ENCODE data around the gene PITPNB.

Gene PITPNB

DNA sequence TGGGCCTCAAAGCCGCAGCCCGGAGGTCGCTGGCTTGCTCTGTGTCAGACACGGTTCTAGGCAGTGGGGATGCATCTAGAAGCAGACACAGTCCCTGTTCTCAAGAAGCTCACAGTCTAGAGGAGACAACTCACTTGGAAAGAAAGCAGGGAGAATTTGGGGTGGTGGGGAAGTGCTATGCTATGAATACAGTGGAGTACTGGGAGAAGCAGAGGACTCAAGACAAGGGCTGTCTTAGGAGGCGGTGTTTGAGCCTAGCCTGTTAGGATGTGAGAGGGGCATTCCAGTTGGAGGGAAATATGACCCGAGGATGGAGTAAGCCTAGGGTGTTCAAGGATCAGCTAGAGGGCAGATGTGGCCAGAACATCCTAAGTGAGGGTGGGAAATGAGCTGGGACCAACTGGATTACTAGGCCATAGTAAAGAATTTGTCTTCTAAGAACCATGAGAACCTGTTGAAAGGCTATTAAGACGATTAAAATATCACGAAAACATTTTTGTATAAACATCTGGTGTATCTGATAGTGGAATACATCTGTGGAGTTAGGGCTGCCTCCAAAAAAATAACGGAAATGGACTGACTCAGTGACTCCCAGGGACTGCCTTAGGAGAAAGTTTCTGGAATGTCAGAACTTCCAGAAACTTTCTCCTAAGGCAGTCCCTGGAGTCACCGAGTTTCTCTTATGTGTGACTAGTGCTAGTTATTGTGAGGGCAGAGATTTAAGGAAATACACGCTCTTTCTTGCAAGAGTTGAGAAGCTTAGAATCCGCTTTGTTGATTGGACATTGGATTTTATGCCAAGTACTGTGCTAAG lies 1.1 kb upstream of the PITPNB start:
- peak overlapping the region; percentile 85 for H3K4me3 ChIP-seq (ENCODE audit: low read length)
- DNase-seq (ENCODE audit: low read depth): peak; percentile 77
- TF ChIP-seq, protein P1, sequence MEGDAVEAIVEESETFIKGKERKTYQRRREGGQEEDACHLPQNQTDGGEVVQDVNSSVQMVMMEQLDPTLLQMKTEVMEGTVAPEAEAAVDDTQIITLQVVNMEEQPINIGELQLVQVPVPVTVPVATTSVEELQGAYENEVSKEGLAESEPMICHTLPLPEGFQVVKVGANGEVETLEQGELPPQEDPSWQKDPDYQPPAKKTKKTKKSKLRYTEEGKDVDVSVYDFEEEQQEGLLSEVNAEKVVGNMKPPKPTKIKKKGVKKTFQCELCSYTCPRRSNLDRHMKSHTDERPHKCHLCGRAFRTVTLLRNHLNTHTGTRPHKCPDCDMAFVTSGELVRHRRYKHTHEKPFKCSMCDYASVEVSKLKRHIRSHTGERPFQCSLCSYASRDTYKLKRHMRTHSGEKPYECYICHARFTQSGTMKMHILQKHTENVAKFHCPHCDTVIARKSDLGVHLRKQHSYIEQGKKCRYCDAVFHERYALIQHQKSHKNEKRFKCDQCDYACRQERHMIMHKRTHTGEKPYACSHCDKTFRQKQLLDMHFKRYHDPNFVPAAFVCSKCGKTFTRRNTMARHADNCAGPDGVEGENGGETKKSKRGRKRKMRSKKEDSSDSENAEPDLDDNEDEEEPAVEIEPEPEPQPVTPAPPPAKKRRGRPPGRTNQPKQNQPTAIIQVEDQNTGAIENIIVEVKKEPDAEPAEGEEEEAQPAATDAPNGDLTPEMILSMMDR (conservative IDR thresholded peaks at IDR 0.05; ENCODE audit: low read length): peak; percentile 28

DNA sequence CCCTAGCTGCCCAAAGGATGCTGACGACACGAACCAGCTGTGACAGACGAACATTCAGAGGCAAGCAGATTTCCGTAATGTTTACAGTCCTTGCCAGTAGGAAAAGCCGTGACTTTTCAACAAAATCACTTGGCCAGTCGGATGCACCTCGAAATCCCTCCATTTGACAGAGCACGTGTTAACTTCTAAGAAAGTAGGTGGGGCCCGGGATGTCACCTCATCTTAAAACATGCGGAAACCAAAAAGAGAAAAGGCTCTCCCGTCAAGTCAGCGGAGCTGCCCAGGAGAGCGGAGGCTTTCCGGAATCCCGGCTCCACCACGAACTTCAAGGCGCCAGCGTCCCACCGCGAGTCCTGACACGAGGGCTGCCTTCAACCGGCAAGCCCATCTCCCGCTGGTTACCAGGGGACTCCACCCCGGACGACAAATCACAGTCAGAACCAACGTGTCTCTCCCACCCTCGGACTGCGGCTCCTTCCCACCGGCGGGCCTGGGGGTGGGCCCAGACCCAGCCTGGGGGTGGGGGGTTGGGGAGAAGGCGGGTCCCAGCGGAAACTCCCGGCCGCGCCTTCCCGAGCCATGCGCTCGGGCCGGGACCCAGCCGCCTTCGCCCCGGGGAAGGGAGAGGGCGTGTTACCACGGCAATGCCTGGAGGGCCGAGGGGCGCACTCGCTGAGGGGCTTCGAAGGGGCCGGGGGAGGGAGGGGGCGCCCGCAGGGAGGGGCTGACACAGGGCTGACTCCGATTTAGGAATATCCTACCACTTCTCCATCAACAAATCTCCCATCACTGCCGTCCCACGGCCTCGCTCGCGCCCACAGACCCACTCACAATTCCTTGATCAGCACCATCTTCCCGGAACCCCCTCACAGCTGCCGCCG lies 475 bp downstream of the PITPNB start:
- peak overlapping the region; percentile 83 for H3K4me3 ChIP-seq (ENCODE audit: low read length)
- DNase-seq (ENCODE audit: low read depth): peak; percentile 39
- TF ChIP-seq, protein P1 (conservative IDR thresholded peaks at IDR 0.05; ENCODE audit: low read length): no peak

DNA sequence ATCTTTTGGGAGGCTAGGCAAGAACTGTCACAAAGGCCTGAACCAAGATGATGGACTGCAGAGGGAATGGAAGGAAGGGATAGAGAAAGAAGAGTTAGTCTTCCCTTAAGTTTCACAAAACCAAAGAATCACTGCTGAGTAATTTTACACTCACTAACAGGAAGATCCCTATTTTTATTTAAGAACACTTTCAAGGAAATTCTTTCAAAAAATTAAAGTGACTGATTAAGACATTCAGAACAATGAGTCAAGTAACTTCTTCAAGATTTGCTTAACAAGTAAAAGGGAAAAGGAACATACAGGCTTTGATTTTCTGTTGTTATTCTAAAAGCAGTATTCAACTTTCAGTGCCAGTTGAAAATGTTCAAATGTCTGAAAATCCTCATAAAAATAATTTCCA lies 3.1 kb downstream of the PITPNB start:
- TF ChIP-seq, protein P1 (conservative IDR thresholded peaks at IDR 0.05; ENCODE audit: low read length): no peak
- H3K4me3 ChIP-seq (ENCODE audit: low read length): no peak overlapping the region
- peak; percentile 10 for DNase-seq (ENCODE audit: low read depth)

DNA sequence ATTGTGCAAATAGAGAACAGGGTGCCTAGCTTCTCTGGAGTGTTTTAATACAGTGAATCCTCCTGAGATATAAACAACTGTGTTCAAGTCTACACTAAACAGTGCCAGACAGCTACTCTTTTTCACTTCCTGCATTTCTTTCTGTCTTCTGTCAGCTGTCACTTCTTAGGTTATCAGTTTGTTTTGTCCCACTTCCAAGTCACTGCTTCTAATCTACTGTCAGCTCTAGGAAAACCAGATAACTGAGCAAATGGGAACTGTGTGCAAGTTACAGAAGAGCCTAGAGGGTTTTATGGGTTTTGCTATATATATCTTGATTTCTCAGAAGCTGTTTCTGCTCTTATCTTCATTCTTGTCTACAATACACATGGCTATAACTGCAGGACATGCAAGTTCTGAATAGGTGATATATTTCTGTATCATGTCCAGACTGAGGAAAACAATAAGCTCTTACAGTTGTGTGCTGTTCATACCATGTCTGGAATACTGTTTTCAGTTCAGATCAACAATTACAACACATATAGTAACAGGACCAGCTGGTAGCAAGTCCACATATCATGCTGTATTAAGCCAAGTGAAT lies 5.8 kb downstream of the PITPNB start:
- TF ChIP-seq, protein P1 (conservative IDR thresholded peaks at IDR 0.05; ENCODE audit: low read length): no peak
- no peak for DNase-seq (ENCODE audit: low read depth)
- H3K4me3 ChIP-seq (ENCODE audit: low read length): no peak overlapping the region

DNA sequence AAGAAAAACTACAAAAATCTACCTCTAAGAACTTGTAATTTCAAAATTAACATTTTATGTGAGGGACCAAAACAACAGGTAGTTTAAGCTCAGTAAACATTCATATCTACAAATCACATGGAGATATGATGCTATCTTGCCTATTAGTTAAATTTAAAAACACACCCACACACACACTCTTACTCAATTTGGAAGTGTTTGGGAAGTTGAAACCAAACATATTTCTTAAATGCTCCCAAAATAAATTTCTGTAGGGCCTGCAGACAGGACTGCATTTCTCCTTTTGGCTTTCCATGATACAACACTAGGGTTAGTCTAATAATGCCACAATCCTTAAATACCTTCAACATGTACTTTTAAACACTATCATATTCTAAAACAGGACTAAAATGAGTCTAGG lies 7.0 kb downstream of the PITPNB start:
- H3K4me3 ChIP-seq (ENCODE audit: low read length): no peak overlapping the region
- DNase-seq (ENCODE audit: low read depth): no peak
- TF ChIP-seq, protein P1 (conservative IDR thresholded peaks at IDR 0.05; ENCODE audit: low read length): no peak

DNA sequence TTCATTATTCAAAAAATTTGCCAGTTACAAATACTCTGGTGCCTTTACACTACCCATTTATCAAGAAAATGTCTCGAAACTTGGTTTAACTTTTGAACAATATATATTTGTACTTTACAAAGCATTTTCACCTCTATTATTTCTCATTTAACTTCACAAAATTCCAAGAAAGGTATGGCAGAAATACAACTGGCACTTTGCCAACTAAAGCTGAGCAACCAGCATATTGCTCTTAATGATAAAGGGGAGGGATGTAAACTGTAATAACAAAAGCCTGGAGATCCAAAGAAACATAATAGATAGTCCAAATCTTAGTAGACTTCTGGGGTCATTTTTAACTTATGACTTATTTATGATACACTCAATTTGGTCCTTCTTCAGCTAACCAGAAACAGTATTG lies 7.7 kb downstream of the PITPNB start:
- TF ChIP-seq, protein P1 (conservative IDR thresholded peaks at IDR 0.05; ENCODE audit: low read length): no peak
- H3K4me3 ChIP-seq (ENCODE audit: low read length): no peak overlapping the region
- no peak for DNase-seq (ENCODE audit: low read depth)
